Smooth muscle cell of the brain vasculature (primary cell): ENCODE data around the gene DAZ3.
"Not testable (repeated sequence)": the region's sequence is repeated elsewhere in the genome, so short reads cannot be mapped to it uniquely, and the experiment has no call there.

Source experiments
- DNase-seq: peaks from one replicate; pipeline ENCODE4 v3.0.0-alpha.2; 2012; ENCODE audit warnings: low read depth, low spot score

The DAZ3 gene

GRCh38 chrY:24813293-24813692, at the start of gene DAZ3:
DAZ3 (minus strand) TSS chrY:24813393; CDS start chrY:24813185, 208 bp downstream.
- not testable (repeated sequence) for DNase-seq

- DNase-seq = not testable (repeated sequence)
Measured at GRCh38 chrY:24833619-24834018, 20.4 kb upstream of the DAZ3 start, which contains the start of gene DAZ4. DAZ4 (plus strand) TSS chrY:24833919; CDS start chrY:24834127, 208 bp downstream.

- not testable (repeated sequence) for DNase-seq
Measured at GRCh38 chrY:24825069-24825468, 11.9 kb upstream of the DAZ3 start.

- DNase-seq = not testable (repeated sequence)
Measured at GRCh38 chrY:24824184-24824879, 11.1 kb upstream of the DAZ3 start.

GRCh38 chrY:24821836-24822235, 8.6 kb upstream of the DAZ3 start:
- not testable (repeated sequence) for DNase-seq
